ENCODE data around the gene NHERF1.

NHERF1 gene

DNA sequence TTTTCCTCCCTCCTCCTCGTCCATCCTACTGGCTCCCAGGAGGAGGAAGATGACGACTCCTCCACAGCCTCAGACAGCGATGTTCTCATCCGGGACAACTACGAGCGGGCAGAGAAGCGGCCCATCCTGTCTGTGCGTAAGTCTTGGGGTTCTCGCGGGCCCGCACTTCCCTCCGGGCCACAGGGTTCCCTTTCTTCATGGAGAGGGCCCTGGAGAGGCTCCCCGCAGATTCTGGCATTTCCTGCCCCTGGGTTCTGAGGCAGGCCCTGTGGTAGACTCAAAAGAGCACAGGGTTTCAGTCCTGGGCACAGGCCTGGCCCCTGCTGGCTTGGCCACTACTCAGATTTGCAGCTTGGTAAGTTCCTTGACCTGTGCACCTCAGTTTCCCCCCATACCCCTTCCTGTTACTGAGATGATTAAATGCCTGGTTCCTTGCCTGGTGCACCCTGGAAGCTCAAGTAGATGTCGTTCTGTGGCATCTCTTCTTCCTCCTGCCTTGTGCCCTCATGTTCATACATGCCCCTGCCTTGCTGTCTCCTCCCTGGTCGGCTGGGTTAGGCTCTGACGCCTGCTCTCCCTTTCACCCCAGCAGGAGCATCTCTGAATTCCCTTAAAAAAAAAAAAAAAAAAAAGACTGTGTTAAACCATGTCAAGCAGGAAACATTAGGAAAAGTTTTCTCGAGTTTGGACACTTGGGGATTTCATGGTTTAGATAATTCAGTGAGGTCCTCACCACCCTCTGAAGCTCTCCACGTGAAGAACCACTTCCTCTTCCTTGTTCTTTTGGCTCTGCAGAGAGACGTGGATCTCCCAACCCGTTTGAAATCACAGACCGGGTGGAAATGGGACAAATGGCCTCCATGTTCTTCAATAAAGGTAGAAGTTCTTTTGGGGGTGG, 42.0 kb downstream of the NHERF1 start:
- DNase-seq = no peak

DNA sequence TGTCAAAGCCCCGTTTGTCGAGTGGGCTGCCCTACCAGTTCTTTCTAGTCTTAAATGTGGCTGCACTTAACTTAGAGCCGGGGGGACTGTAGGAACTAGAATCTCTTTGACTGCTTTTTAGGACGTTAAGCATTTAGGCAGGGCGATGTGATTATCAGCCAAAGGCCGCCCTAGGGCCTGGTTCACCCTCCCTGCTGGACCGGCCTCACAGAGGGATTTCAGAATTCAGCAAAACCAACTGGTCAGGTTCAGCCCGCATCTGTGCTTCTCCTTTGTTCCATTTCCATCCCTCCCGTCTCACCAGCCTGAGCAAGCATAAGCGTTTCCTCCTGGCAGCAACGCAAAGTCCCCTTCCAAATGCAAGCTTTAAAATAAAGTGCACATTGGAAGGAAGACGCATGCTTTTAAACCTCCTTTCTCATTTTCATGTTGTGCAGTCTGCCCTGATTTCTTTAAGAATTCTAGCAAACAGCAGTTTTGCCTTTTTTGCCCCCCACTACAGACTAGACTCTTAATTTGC, 44.2 kb downstream of the NHERF1 start:
- no peak for DNase-seq

DNA sequence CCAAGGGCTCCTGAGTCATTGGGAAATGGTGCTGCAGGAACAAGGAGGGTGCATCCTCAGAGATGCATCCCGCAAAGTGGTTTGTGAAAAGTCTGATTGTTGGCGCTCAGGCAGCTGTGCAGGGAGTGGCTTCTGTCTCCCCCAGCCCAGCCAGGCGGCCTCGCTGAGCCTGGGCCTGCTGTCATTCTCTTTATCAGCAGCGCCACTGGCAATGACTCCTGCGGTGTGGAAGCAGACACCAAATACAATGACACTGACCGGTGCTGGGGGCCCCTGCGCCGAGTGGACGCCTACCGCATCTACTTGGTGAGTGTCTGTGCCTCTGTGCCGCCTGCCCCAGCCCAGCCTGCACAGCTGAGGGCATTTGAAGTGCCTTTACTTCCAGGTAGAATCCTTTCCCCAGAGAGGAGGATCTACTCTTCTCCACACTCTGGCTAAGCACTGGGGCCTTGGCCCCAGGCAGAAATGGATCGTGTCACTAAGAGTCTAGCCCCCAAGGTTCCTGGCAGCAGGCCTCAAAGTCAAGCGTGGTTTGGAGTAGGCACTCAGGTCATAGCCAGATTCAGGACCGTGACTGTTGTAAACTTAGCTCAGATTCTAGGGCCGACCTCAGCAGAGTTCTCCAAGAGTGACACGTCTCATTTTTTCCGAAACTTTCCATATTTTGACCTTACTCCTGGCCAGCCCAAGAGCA, 47.0 kb downstream of the NHERF1 start:
- no peak for DNase-seq

GRCh38 chr17:74796211-74796610, 47.8 kb downstream of the NHERF1 start:
- DNase-seq = no peak

DNA sequence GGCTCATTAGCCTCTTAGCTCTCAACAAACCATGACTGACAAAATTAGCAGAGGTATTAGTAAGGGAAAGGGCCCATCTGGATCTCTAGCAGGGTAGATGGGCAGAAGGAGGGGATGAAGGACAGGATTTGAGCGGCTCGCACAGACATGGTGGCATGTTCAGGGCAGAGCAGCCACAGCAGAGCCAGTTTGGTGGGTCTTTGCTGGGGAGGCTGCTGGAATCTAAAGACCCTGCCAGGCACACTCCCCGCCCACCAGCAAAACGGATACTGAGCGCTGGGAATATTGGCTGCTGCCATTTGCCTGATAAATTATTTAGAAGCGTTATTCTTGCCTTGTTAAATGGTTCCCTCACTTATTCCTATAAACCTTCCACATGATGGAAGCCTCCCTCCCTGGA, 48.4 kb downstream of the NHERF1 start:
- DNase-seq = no peak

- no peak for DNase-seq
Observed at GRCh38 chr17:74797824-74798223, 49.4 kb downstream of the NHERF1 start.

- no peak for DNase-seq
Observed at GRCh38 chr17:74798239-74798707, 49.8 kb downstream of the NHERF1 start.

GRCh38 chr17:74799097-74799496, 50.7 kb downstream of the NHERF1 start:
- no peak for DNase-seq

- no peak for DNase-seq
Observed at GRCh38 chr17:74800531-74800930, 52.1 kb downstream of the NHERF1 start.

GRCh38 chr17:74801896-74802295, 53.5 kb downstream of the NHERF1 start:
- DNase-seq = no peak

- DNase-seq = no peak
Observed at GRCh38 chr17:74803388-74803930, 55.0 kb downstream of the NHERF1 start.

- no peak for DNase-seq
Observed at GRCh38 chr17:74803971-74804370, 55.5 kb downstream of the NHERF1 start.

DNA sequence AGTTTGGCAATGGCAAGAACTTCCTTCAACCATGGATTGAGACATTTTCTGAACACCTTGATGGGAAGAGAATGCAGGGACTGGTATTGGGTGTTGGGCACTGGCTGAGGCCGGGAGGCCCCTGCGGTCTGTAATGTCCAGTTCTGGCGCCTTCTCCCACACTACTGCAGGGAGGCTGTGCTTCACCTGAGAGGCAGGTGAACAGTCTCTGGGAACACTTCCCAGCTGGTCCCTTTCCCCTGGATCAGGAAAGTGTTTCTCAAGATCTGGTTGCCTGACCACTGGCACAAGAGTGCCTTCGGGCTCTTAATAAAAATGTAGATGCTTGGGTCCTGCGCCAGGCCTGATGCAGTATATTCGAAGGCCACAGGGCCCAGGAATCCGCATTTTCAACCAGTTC, 56.3 kb downstream of the NHERF1 start:
- DNase-seq = no peak

DNA sequence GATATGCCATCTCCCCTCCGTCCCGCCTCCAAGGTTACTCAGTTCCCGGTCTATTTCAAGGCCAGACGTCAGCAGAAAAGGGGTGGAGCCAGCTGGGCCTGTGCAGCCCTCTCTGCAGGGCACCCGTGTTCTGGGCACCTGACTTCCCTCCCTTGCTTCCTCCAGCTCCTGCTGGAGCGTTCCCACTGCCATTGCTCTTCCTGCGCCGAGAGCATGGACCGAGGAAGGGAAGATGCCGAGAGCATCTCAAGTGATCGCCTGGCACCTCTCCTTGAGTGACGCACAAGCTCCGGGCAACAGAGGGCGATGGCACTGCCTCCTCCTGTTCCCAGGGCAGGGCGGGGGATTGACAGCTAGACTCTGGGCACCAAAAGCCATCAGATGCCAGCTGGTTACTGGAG, 57.2 kb downstream of the NHERF1 start:
- DNase-seq = no peak

- no peak for DNase-seq
Observed at GRCh38 chr17:74806334-74806733, 57.9 kb downstream of the NHERF1 start.

GRCh38 chr17:74807441-74807840, 59.0 kb downstream of the NHERF1 start:
- no peak for DNase-seq

- DNase-seq = no peak
Observed at GRCh38 chr17:74807925-74808324, 59.5 kb downstream of the NHERF1 start.

DNA sequence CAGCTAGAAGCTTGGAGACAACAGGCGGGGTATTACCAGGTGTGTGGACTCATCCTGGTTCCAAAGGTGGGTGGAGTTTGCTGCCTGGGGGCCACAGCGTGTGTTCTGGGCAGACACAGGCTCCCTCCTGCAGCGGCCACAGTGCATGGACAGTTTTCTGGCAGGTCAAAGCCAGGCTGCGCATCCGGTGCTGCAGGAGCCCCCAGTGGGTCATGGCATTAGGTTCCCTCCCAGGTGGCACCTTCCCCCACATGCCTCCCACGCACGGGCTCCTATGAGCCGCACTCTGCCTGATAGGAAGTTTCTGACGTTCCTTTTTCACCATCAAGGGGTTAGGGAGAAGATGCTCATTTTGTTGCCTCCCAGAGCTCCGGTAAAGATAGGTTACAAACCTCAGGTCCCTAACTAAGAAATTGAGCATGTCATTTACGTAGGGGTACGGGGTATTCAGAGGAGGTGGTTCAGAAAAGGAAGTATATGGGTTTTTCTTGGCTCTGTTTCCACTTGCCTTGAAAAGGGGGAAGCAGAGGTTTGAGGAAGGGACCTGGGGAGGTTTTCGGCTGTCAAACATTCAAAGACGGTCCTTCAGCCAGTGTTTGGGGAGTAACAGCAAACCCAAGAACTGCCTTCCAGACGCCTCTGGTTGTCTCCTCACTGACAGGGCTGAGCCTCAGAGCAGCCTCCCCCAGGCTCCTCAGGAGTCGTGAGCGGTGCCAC, 60.4 kb downstream of the NHERF1 start:
- DNase-seq = no peak

GRCh38 chr17:74810699-74811485, 62.5 kb downstream of the NHERF1 start:
- DNase-seq = no peak

DNA sequence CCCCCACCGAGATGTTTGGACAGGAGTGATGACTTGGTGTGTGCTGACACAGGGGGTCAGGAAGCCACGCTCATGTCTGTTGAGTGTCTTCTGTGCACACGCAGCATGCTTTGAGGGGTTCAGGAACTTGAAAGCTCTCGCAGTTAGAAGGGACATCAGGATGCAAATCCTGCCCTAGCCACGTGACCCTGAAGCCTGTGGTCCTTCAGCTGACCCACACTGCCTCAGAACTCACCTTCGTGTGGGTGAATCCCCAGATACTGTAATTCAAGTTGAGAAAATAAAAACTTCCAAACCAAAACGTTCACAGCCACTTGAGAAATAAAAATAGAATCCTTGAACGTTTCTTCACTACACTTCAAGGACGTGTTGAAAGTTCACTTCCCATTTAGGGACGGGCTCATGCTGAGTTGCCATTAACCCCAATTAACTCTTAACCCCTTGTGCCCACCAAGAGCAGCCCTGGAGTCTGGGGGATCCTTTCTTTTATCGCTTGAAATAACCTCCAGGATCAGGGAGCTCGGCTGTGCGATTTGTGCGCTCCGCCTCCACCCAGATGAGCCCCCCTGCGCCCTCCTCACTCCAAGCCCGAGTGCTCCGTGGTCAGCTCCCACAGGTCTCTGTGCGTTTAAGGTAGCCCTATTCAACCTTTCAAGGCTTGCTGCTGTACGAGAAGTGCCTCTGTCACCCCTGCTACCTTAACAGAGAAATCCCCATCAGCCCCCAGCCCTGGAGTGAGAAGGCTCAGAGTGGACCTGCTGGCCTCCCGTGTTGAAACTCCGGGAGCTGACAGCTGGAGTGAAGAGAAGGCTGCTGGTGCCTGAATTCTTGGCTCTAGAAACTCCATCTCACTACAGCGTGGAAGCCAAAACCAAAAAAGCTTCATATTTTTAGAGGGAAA, 63.9 kb downstream of the NHERF1 start:
- no peak for DNase-seq

DNA sequence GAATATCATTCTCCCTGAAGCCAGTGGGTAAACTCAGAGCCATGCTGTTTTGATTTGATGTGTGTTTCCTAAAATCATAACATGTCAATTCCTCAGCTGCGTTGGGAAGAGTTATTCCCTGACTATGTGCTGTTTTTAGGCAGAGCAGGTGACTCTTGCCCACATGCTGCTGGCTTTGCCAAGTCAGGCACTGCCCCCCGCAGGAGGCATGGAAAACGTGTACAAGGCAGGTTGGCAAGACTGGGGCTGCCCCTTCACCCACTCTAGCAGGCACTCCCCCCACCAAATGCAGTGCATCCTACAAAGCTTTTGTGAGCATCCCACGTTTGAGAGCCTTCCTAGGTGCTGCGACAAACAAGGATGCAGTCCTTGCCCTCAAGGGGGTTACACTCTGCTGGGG, 66.0 kb downstream of the NHERF1 start:
- DNase-seq = no peak

Data from stimulated activated CD4-positive, alpha-beta T cell treated with anti-CD3 and anti-CD28 coated beads, Interleukin-4, amount 100 ng/mL, for 1 hour (primary cell).